GM23338 (cell line): Measurements from ENCODE around the gene ZDHHC11B.
"Not testable (repeated sequence)": the region's sequence is repeated elsewhere in the genome, so short reads cannot be mapped to it uniquely, and the experiment has no call there.

Experiments
- CREB1 ChIP-seq: fragments of 250-450 bp; sonication (Bioruptor Pico); IDR thresholded peaks from 2 replicates; pipeline ENCODE4 v1.5.0; 2020; ENCODE audit warnings: low read depth, mild to moderate bottlenecking, moderate library complexity
- CTCF ChIP-seq, 2 experiments: fragments of 200-600 bp in 1 of 2; sonication (generic) in 1 of 2; conservative IDR thresholded peaks; 2 replicates each; pipeline versions ENCODE4 v1.5.1 to v1.6.1; 2016 to 2017; ENCODE audit warnings: antibody characterized with exemption in 2 of 2, low read depth in 2 of 2, mild to moderate bottlenecking in 2 of 2, moderate library complexity in 1 of 2
- ETS1 ChIP-seq: IDR thresholded peaks from 2 replicates; pipeline ENCODE4 v1.6.1; 2016; ENCODE audit warnings: antibody characterized with exemption
- EZH2phosphoT487 ChIP-seq: fragments of 200-600 bp; sonication (generic); IDR thresholded peaks from one replicate; pipeline ENCODE4 v1.8.1; 2018; ENCODE audit warnings: antibody characterized with exemption; ENCODE audit not compliant: unreplicated experiment
- REST ChIP-seq: IDR thresholded peaks from one replicate; pipeline ENCODE4 v1.6.1; 2018; ENCODE audit warnings: antibody characterized with exemption; ENCODE audit not compliant: unreplicated experiment
- ZNF114 ChIP-seq: fragments of 250-450 bp; sonication (Bioruptor Pico); IDR thresholded peaks from 2 replicates; pipeline ENCODE4 v1.5.0; 2020; ENCODE audit warnings: mild to moderate bottlenecking, moderate library complexity

- not testable (repeated sequence) for TF ChIP-seq CTCF (conservative IDR thresholded peaks at IDR 0.05; ENCODE audit: low read depth in 2 of 2); ZNF114 (CRISPR knock-in tag); REST; ETS1; EZH2phosphoT487; CREB1 (CRISPR knock-in tag)
These were observed 106.0 kb downstream of the ZDHHC11B start for GRCh38 chr5:678521-678920.
